22Rv1 (cell line): ENCODE data around the gene CREB1.

Experiments used
- H3K27ac ChIP-seq: fragments of 450-650 bp; 2 replicates; pipeline ENCODE4 v1.5.1; 2017
- ZFX ChIP-seq: fragments of 450-650 bp; IDR thresholded peaks from 2 replicates; pipeline ENCODE4 v1.6.1; 2017; ENCODE audit warnings: antibody characterized with exemption, borderline replicate concordance
- TF ChIP-seq, protein P1 (sequence below): fragments of 450-650 bp; IDR thresholded peaks from 2 replicates; pipeline ENCODE4 v1.5.1; 2017; ENCODE audit warnings: mild to moderate bottlenecking

CREB1 gene

DNA sequence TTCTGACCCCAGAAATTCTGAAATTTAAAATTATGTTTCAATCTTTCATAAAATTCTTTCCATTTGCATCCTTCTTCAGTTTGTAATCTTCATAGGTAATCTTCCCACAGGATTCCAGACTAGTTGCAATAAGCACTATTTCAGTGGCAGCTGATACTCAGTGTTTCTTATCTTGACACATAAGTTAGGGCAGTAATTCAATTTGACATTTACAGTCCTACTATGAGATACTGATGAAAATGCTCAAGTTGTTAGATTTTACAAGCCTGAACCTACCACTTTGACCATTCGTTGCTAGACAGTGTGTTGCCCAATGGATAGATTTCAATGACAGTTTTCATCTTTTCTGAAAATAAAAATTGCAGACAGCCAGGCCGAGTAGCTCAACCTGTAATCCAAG is 85.1 kb downstream of the CREB1 start:
- TF ChIP-seq, protein P1, sequence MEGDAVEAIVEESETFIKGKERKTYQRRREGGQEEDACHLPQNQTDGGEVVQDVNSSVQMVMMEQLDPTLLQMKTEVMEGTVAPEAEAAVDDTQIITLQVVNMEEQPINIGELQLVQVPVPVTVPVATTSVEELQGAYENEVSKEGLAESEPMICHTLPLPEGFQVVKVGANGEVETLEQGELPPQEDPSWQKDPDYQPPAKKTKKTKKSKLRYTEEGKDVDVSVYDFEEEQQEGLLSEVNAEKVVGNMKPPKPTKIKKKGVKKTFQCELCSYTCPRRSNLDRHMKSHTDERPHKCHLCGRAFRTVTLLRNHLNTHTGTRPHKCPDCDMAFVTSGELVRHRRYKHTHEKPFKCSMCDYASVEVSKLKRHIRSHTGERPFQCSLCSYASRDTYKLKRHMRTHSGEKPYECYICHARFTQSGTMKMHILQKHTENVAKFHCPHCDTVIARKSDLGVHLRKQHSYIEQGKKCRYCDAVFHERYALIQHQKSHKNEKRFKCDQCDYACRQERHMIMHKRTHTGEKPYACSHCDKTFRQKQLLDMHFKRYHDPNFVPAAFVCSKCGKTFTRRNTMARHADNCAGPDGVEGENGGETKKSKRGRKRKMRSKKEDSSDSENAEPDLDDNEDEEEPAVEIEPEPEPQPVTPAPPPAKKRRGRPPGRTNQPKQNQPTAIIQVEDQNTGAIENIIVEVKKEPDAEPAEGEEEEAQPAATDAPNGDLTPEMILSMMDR: no peak
- TF ChIP-seq ZFX: no peak
- no peak overlapping the region for H3K27ac ChIP-seq

DNA sequence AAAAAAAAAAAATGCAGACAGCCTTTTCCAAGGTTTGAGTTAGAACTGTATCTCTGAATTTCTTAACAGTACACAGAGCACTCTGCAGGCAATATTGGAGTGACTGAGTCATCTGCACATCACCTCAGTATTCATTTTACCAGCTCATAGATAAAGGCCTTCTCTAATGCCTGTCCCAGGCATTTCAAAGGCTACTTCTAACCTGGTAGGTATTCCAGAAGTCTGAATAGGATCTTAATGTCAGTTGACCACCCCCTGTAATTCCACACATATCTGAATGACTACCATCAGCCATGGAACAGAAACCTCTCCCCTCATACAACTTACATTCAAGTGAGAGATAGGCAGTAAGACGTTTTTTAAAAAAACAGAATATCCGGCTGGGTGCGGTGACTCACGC is 86.4 kb downstream of the CREB1 start:
- H3K27ac ChIP-seq: no peak overlapping the region
- TF ChIP-seq, protein P1: no peak
- no peak for TF ChIP-seq ZFX

DNA sequence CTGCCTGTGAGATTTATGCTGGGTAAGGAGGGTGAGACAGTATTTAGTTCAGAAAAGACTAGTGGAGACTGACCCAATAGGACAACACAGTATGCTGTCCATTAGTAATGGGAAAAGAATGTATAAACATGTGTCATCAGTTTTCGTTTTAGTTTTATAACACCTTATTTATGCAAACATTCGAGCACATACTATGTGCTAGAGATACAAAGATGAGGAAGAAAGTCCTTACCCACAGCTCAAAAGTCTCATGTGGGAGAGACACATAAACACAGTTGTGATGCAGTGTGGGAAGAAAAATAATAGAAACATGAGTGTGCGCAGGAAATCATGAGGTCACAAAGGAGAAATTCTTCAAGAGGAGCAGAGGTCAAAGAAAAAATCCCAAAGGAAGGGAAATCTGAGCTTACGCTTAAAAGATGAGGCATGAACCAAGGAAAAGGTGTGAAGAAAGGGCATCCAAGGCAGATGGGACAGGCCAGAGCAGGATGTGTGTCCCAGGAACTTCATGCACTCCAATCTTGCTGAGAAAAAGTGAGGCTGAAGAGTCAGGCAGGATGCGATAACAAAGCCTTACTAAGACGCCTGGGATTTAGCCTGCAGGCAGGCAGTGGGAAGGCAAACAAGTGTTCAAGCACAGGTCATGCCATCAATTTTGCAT is 87.4 kb downstream of the CREB1 start:
- TF ChIP-seq, protein P1: no peak
- no peak overlapping the region for H3K27ac ChIP-seq

DNA sequence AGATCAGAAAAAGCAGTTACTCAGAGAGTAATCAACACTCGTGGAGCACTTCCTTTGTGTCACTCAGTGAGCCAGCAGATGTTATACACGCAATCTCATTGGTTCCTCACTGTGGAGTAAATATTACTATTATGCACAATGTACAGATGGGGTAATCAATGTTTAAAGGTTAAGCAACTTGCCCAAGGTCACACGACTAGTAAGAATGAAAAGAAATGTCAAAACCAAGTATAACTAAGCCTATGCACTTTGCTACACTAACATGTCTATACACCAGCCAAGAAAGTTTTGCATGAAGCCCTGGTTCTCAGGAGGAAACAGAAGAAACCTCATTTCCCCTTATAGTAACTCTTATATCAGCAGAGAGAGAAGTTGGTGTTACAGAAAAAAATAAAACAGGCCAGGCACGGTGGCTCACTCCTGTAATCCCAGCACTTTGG is 90.0 kb downstream of the CREB1 start:
- H3K27ac ChIP-seq: no peak overlapping the region
- TF ChIP-seq, protein P1: no peak
- no peak for TF ChIP-seq ZFX

DNA sequence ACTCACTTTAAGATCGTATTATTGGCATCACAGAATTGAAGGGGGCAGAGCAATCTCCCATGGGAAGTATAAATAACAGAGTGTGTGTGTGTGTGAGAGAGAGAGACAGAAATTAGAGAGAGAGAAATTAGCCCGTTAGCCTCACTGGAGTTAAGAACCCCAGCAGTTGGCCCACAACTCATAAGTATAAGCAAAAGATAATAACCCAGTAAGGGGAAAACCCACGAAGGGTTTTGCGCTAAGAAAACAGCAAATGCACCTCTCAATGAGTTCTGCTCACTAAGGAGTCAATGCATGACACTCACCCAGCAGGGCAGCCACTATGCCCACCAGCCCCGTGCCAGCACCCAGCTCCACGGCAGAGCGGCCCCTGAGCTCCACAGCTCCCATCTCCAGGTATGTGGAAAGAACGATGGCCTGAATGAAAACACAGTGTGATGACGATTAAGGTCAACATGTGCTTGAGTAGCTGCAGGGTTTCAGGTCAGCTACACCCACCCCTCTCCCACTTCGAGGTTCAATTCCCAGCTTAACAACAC is 91.8 kb downstream of the CREB1 start:
- no peak for TF ChIP-seq ZFX
- TF ChIP-seq, protein P1: no peak
- no peak overlapping the region for H3K27ac ChIP-seq

DNA sequence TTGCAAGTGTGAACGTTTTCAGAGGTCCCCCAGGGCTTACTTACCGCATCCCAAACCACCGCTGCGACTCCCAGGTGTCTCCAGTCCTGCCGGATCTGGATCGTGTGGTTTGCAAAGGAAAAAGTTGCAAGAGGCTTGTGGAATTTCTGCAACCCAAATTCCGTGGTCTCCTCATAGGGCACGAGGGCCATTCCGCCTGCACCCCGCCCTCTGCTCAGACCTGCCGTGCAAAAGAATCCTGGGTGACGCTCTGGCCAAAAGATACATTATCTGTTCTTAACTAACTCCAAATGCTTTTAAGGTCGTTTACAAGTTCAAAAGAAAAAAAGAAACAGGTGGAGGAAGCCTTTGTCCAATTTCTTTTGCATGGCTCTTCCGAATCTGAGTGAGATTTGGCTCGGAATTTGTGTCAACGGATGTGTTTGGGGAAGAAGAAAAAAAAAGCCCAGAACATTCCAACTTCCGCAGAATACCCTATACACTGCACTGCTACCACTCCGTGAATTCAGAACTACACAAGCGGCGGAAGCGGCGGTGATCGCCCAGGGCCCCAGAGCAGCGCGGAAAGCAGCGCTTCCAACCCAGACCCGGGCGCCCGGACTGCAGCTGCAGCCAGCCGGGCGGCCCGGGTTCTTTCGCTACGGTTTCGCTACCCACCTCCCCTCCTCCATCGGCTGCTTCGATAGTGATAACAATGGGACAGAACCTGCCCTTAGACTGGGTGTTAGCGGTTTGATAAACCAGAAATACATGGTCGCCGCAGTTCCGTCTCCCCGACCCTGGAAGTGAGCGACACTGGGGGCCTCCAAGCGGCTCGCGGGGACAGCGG is 94.6 kb downstream of the CREB1 start:
- H3K27ac ChIP-seq: peak overlapping the region; percentile 93
- TF ChIP-seq, protein P1: no peak
- TF ChIP-seq ZFX: no peak
